DOHH2 (cell line): ENCODE data around the gene TLE3.

Experiments used
- H3F3A ChIP-seq: fragments of 200-600 bp; sonication (generic), shearing (Covaris generic); 2 replicates; pipeline ENCODE4 v1.6.0; 2016; ENCODE audit warnings: antibody characterized with exemption, mild to moderate bottlenecking; ENCODE audit not compliant: control insufficient read depth, insufficient read depth
- H3K27ac ChIP-seq: fragments of 200-600 bp; sonication (generic); 2 replicates; pipeline ENCODE4 v1.5.1; 2014; ENCODE audit warnings: low read depth, mild to moderate bottlenecking, low read length, moderate library complexity
- H3K27me3 ChIP-seq: fragments of 200-600 bp; sonication (generic); 2 replicates; pipeline ENCODE4 v1.6.1; 2014; ENCODE audit warnings: mild to moderate bottlenecking, low read length, mixed read lengths; ENCODE audit not compliant: control insufficient read depth
- H3K36me3 ChIP-seq: fragments of 200-600 bp; sonication (generic); 2 replicates; pipeline ENCODE4 v1.6.1; 2014; ENCODE audit warnings: mild to moderate bottlenecking, low read length, moderate library complexity, mixed read lengths; ENCODE audit not compliant: control insufficient read depth
- H3K4me1 ChIP-seq: fragments of 200-600 bp; sonication (generic); 2 replicates; pipeline ENCODE4 v1.6.1; 2014; ENCODE audit warnings: mild to moderate bottlenecking, low read length, mixed read lengths; ENCODE audit not compliant: control insufficient read depth
- H3K4me2 ChIP-seq: fragments of 200-600 bp; sonication (generic); 2 replicates; pipeline ENCODE4 v1.6.0; 2014; ENCODE audit warnings: mild to moderate bottlenecking, low read length, moderate library complexity
- H3K4me3 ChIP-seq: fragments of 200-600 bp; sonication (generic); 2 replicates; pipeline ENCODE4 v1.5.1; 2014; ENCODE audit warnings: mild to moderate bottlenecking, low read length, mixed read lengths
- H3K79me2 ChIP-seq: fragments of 200-600 bp; sonication (generic); 2 replicates; pipeline ENCODE4 v1.6.1; 2014; ENCODE audit warnings: mild to moderate bottlenecking, low read length, mixed read lengths; ENCODE audit not compliant: control insufficient read depth
- H3K9me2 ChIP-seq: fragments of 200-600 bp; sonication (generic); replicated peaks from 2 replicates; pipeline ENCODE4 v1.6.1; 2014; ENCODE audit warnings: mild to moderate bottlenecking, low read length, mixed read lengths; ENCODE audit not compliant: control insufficient read depth
- H3K9me3 ChIP-seq: fragments of 200-600 bp; sonication (generic); 2 replicates; pipeline ENCODE4 v1.6.1; 2014; ENCODE audit warnings: antibody characterized with exemption, low read length, mixed read lengths; ENCODE audit not compliant: control insufficient read depth, insufficient read depth
- H4K20me1 ChIP-seq: fragments of 200-600 bp; sonication (generic); 2 replicates; pipeline ENCODE4 v1.6.0; 2014; ENCODE audit warnings: low read depth, mild to moderate bottlenecking, antibody characterized with exemption, low read length, moderate library complexity; ENCODE audit not compliant: control insufficient read depth, insufficient read depth
- EZH2phosphoT487 ChIP-seq: fragments of 200-600 bp; sonication (generic); IDR thresholded peaks from 2 replicates; pipeline ENCODE4 v1.6.1; 2017; ENCODE audit warnings: borderline replicate concordance, mild to moderate bottlenecking, antibody characterized with exemption, low read length, moderate library complexity, mixed read lengths
- TF ChIP-seq, protein P1 (sequence below): fragments of 200-600 bp; sonication (generic); IDR thresholded peaks from one replicate; pipeline ENCODE4 v1.5.1; 2014; ENCODE audit warnings: antibody characterized with exemption, mild to moderate bottlenecking, low read depth, low read length; ENCODE audit not compliant: poor library complexity, severe bottlenecking

TLE3 gene

DNA sequence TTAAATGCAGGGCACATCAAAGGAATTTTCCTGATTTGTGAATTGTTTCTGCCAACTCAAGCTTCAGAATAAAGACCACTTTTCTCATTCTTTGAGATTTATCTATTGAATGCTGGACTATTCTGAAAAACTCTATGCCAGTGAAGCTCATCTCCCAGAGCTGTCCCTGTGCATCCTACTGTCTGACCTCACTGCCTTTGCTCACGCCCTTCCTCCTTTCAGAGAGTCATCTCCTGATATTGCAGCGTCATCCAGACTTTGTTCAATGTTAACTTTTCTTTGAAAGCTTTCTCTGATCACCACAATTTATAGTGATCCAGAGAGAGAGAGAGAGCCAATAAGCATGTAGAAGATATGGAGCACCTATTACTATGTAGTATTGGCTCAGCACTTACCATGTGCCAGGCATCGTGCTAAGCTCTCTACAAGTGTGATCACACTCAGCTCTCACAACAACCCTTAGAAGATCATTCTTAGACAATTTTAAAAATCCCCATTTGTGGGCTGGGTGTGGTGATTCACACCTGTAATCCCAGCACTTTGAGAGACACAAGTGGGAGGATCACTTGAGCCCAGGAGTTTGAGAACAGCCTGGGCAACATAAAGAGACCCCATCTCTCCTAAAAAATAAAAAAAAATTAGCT, 30.2 kb upstream of the TLE3 start:
- H3K9me3 ChIP-seq = no peaks in the 10 kb centered on the region
- H3K4me2 ChIP-seq = no peak overlapping the region
- no peak overlapping the region for H3K4me3 ChIP-seq
- no peaks in the 10 kb centered on the region for H3F3A ChIP-seq
- no peaks in the 10 kb centered on the region for H3K9me2 ChIP-seq
- H3K4me1 ChIP-seq = no peaks in the 10 kb centered on the region
- H4K20me1 ChIP-seq = no peaks in the 10 kb centered on the region
- no peak overlapping the region for H3K27ac ChIP-seq
- no peak for TF ChIP-seq EZH2phosphoT487
- TF ChIP-seq, protein P1, sequence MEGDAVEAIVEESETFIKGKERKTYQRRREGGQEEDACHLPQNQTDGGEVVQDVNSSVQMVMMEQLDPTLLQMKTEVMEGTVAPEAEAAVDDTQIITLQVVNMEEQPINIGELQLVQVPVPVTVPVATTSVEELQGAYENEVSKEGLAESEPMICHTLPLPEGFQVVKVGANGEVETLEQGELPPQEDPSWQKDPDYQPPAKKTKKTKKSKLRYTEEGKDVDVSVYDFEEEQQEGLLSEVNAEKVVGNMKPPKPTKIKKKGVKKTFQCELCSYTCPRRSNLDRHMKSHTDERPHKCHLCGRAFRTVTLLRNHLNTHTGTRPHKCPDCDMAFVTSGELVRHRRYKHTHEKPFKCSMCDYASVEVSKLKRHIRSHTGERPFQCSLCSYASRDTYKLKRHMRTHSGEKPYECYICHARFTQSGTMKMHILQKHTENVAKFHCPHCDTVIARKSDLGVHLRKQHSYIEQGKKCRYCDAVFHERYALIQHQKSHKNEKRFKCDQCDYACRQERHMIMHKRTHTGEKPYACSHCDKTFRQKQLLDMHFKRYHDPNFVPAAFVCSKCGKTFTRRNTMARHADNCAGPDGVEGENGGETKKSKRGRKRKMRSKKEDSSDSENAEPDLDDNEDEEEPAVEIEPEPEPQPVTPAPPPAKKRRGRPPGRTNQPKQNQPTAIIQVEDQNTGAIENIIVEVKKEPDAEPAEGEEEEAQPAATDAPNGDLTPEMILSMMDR = no peak
- H3K36me3 ChIP-seq = no peaks in the 10 kb centered on the region
- no peaks in the 10 kb centered on the region for H3K79me2 ChIP-seq
- peaks cover 54% of the 10 kb centered on the region for H3K27me3 ChIP-seq

DNA sequence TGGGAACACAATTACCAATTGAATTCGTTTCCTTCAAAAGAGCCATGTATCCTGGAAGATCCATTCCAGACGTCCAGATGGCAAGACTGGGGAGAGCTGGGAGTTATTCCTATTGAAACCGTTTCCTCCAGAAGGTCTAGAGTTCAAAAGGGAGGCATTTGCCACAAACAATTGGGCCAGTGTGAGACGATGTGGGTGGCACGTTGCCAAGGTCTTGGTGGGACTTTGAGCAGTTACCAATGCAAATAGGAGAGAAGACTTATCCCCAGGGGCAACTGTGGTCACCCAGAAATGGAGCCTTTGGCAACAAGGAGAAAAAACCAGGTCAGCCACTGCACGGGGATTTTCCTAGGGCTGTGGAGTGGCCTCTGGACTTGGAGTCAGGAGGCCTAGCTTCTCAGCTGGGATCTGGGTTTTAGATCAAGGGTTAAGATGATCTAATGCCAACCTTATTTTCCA, 29.6 kb upstream of the TLE3 start:
- H3K27me3 ChIP-seq = peaks cover 57% of the 10 kb centered on the region
- H3K4me1 ChIP-seq = no peaks in the 10 kb centered on the region
- no peak overlapping the region for H3K4me2 ChIP-seq
- no peaks in the 10 kb centered on the region for H3K9me2 ChIP-seq
- H3K27ac ChIP-seq = no peak overlapping the region
- no peaks in the 10 kb centered on the region for H3K79me2 ChIP-seq
- H3K9me3 ChIP-seq = no peaks in the 10 kb centered on the region
- no peaks in the 10 kb centered on the region for H4K20me1 ChIP-seq
- no peaks in the 10 kb centered on the region for H3K36me3 ChIP-seq
- no peak overlapping the region for H3K4me3 ChIP-seq
- H3F3A ChIP-seq = no peaks in the 10 kb centered on the region
- TF ChIP-seq EZH2phosphoT487 = no peak
- TF ChIP-seq, protein P1 = no peak

DNA sequence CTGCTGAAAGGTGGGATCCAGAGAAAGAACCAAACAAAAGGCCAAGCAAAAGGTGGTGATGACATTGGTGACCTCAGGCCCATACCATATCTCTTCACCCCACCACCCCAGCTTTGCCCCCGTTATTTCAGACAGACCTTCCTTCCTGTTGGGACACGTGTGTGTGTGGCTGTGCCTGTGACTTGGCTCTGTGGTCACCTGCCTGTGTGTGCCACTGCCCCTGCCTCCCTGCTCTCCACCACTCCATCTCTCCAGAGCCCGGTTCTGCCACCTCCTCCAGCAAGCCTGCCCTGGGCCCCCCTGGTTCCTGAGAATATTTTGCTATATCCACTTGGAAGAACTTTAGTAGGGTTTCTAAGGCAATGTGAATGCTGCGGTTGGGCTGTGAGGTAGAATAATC, 28.6 kb upstream of the TLE3 start:
- Histone ChIP-seq H3K4me1 (no peaks in the 10 kb centered on the region), H3K36me3 (no peaks in the 10 kb centered on the region), H3F3A (no peaks in the 10 kb centered on the region), H3K79me2 (no peaks in the 10 kb centered on the region), H4K20me1 (no peaks in the 10 kb centered on the region), H3K27ac (no peak overlapping the region), H3K27me3 (peaks cover 60% of the 10 kb centered on the region), H3K4me2 (no peak overlapping the region), H3K4me3 (no peak overlapping the region), H3K9me3 (no peaks in the 10 kb centered on the region), H3K9me2 (no peaks in the 10 kb centered on the region)
- no peak for TF ChIP-seq EZH2phosphoT487
- TF ChIP-seq, protein P1 = no peak
